IMR-90 (cell line): ENCODE results near the gene GPR35. TPM values are rescaled to one million over a fixed set of nuclear protein-coding genes. Genes with fewer than 3 reads are reported as not detected.

ENCODE experiments used
- ATAC-seq: fragments of 200-7000 bp; cut with Tn5 transposase; 2 replicates; pipeline ENCODE4 v1.9.1; 2020; ENCODE audit warnings: low read depth, mild to moderate bottlenecking, moderate library complexity
- BruUV-seq: library from RNA; stranded (reverse); fragments of 400-500 nt; replicated peaks from 2 replicates; lab custom pipeline; 2021; lab: Mats Ljungman, UMichigan
- CTCF ChIA-PET: fragments of 300-600 bp; formaldehyde crosslinking; extraction: SDS; loops from one replicate; lab custom pipeline; 2021; ENCODE audit warnings: antibody characterized with exemption; lab: Yijun Ruan, JAX
- POLR2A ChIA-PET: fragments of 300-600 bp; sonication (Branson Sonifier 250); formaldehyde crosslinking; loops from one replicate; lab custom pipeline; 2022; ENCODE audit warnings: antibody characterized with exemption; ENCODE audit not compliant: unreplicated experiment; lab: Charles Lee
- DNase-seq: peaks from one replicate; pipeline ENCODE4 v3.0.0; 2013
- H2AFZ ChIP-seq: replicated peaks from 2 replicates; pipeline ENCODE3; 2013; ENCODE audit warnings: low read length, mild to moderate bottlenecking; ENCODE audit not compliant: poor library complexity
- H2AK5ac ChIP-seq: 2 replicates; pipeline ENCODE4 v1.6.1; 2013; ENCODE audit warnings: low read depth, low read length, inconsistent platforms
- H2AK9ac ChIP-seq: replicated peaks from 2 replicates; pipeline ENCODE3; 2013; ENCODE audit warnings: mild to moderate bottlenecking, low read depth, low read length, moderate library complexity; ENCODE audit not compliant: poor library complexity
- H2BK120ac ChIP-seq: 2 replicates; pipeline ENCODE4 v1.6.1; 2013; ENCODE audit warnings: low read depth, low read length, inconsistent platforms
- H2BK15ac ChIP-seq: 3 replicates; pipeline ENCODE4 v1.6.1; 2013; ENCODE audit warnings: low read depth, low read length, inconsistent platforms
- H2BK20ac ChIP-seq: 2 replicates; pipeline ENCODE4 v1.6.1; 2013; ENCODE audit warnings: low read depth, mild to moderate bottlenecking, inconsistent platforms, low read length, moderate library complexity
- H2BK5ac ChIP-seq: 2 replicates; pipeline ENCODE4 v1.6.1; 2013; ENCODE audit warnings: mild to moderate bottlenecking, low read depth, low read length, inconsistent platforms; ENCODE audit not compliant: poor library complexity, severe bottlenecking
- H3K14ac ChIP-seq: replicated peaks from 2 replicates; pipeline ENCODE4 v1.6.1; 2013; ENCODE audit warnings: low read depth, low read length, inconsistent platforms
- H3K18ac ChIP-seq: 2 replicates; pipeline ENCODE4 v1.6.1; 2013; ENCODE audit warnings: low read depth, low read length, control low read depth
- H3K23ac ChIP-seq: 2 replicates; pipeline ENCODE4 v1.6.1; 2013; ENCODE audit warnings: low read depth, low read length, inconsistent platforms
- H3K27ac ChIP-seq: 2 replicates; pipeline ENCODE4 v1.5.1; 2013; ENCODE audit warnings: mild to moderate bottlenecking, control low read depth, low read length; ENCODE audit not compliant: insufficient read depth
- H3K27me3 ChIP-seq: 2 replicates; pipeline ENCODE4 v1.6.1; 2013; ENCODE audit warnings: low read length; ENCODE audit not compliant: control insufficient read depth, insufficient read depth
- H3K36me3 ChIP-seq: 2 replicates; pipeline ENCODE4 v1.6.1; 2013; ENCODE audit warnings: low read length, mixed read lengths; ENCODE audit not compliant: control insufficient read depth, insufficient read depth
- H3K4ac ChIP-seq: 2 replicates; pipeline ENCODE4 v1.6.1; 2013; ENCODE audit warnings: low read depth, low read length, inconsistent platforms
- H3K4me1 ChIP-seq: 2 replicates; pipeline ENCODE4 v1.6.1; 2013; ENCODE audit warnings: low read length, mixed read lengths; ENCODE audit not compliant: control insufficient read depth, insufficient read depth
- H3K4me2 ChIP-seq: 2 replicates; pipeline ENCODE4 v1.6.1; 2013; ENCODE audit warnings: low read depth, mild to moderate bottlenecking, control low read depth, low read length, moderate library complexity
- H3K4me3 ChIP-seq: 2 replicates; pipeline ENCODE4 v1.5.1; 2013; ENCODE audit warnings: low read depth, mild to moderate bottlenecking, control low read depth, low read length, moderate library complexity; ENCODE audit not compliant: insufficient read depth
- H3K56ac ChIP-seq: 2 replicates; pipeline ENCODE4 v1.6.1; 2013; ENCODE audit warnings: low read length, inconsistent platforms; ENCODE audit not compliant: insufficient read depth; ENCODE audit errors: extremely low read depth
- H3K79me1 ChIP-seq, 2 experiments: 2 replicates each; pipeline ENCODE4 v1.6.1; 2013; ENCODE audit warnings: low read length in 2 of 2, inconsistent platforms in 1 of 2, low read depth in 1 of 2
- H3K9ac ChIP-seq: 2 replicates; pipeline ENCODE4 v1.6.1; 2013; ENCODE audit warnings: low read depth, low read length, control low read depth
- H3K9me1 ChIP-seq: 2 replicates; pipeline ENCODE4 v1.6.1; 2013; ENCODE audit warnings: low read length, inconsistent platforms; ENCODE audit not compliant: insufficient read depth
- H3K9me3 ChIP-seq: 2 replicates; pipeline ENCODE4 v1.6.1; 2013; ENCODE audit warnings: low read length; ENCODE audit not compliant: control insufficient read depth, insufficient read depth
- H4K20me1 ChIP-seq: 2 replicates; pipeline ENCODE4 v1.6.1; 2013; ENCODE audit warnings: low read length, inconsistent platforms; ENCODE audit not compliant: insufficient read depth
- H4K5ac ChIP-seq: 2 replicates; pipeline ENCODE4 v1.6.1; 2013; ENCODE audit warnings: mild to moderate bottlenecking, low read depth, low read length, control low read depth
- H4K8ac ChIP-seq, 2 experiments: 2 replicates each; pipeline ENCODE4 v1.6.1; 2013; ENCODE audit warnings: low read depth in 2 of 2, low read length in 2 of 2, control low read depth in 1 of 2, inconsistent platforms in 1 of 2
- H4K91ac ChIP-seq: 2 replicates; pipeline ENCODE4 v1.6.1; 2013; ENCODE audit warnings: low read depth, low read length, inconsistent platforms; ENCODE audit not compliant: insufficient read depth
- BHLHE40 ChIP-seq: fragments of 150-350 bp; IDR thresholded peaks from 2 replicates; pipeline ENCODE4 v1.6.1; 2016; ENCODE audit warnings: mild to moderate bottlenecking, low read depth, low read length
- CEBPB ChIP-seq: IDR thresholded peaks from 2 replicates; pipeline ENCODE4 v1.6.1; 2012; ENCODE audit warnings: low read depth, low read length, improper control_type of control experiment
- CHD1 ChIP-seq: IDR thresholded peaks from 2 replicates; pipeline ENCODE4 v1.6.1; 2012; ENCODE audit warnings: low read depth, low read length, improper control_type of control experiment
- FOS ChIP-seq: fragments of 150-350 bp; IDR thresholded peaks from 2 replicates; pipeline ENCODE4 v1.6.1; 2016; ENCODE audit warnings: low read depth, low read length
- MAFK ChIP-seq: IDR thresholded peaks from 2 replicates; pipeline ENCODE4 v1.6.1; 2012; ENCODE audit warnings: low read depth, low read length, improper control_type of control experiment
- MAZ ChIP-seq: IDR thresholded peaks from 2 replicates; pipeline ENCODE4 v1.6.1; 2012; ENCODE audit warnings: low read depth, mild to moderate bottlenecking, low read length, improper control_type of control experiment, moderate library complexity, borderline replicate concordance
- MXI1 ChIP-seq: IDR thresholded peaks from 2 replicates; pipeline ENCODE4 v1.6.1; 2012; ENCODE audit warnings: low read depth, mild to moderate bottlenecking, low read length, moderate library complexity, borderline replicate concordance
- NFE2L2 ChIP-seq: fragments of 150-350 bp; IDR thresholded peaks from 2 replicates; pipeline ENCODE4 v1.6.1; 2016; ENCODE audit warnings: low read depth, mild to moderate bottlenecking, low read length
- POLR2A ChIP-seq: IDR thresholded peaks from 2 replicates; pipeline ENCODE4 v1.6.1; 2012; ENCODE audit warnings: mild to moderate bottlenecking, low read depth, low read length
- RAD21 ChIP-seq: IDR thresholded peaks from 2 replicates; pipeline ENCODE4 v1.6.1; 2012; ENCODE audit warnings: low read length, improper control_type of control experiment
- RCOR1 ChIP-seq: IDR thresholded peaks from 2 replicates; pipeline ENCODE4 v1.6.1; 2012; ENCODE audit warnings: mild to moderate bottlenecking, low read length, improper control_type of control experiment; ENCODE audit not compliant: insufficient replicate concordance
- RFX5 ChIP-seq: IDR thresholded peaks from 2 replicates; pipeline ENCODE4 v1.8.0; 2012; ENCODE audit warnings: low read depth, mild to moderate bottlenecking, low read length, moderate library complexity
- SMC3 ChIP-seq: fragments of 150-350 bp; IDR thresholded peaks from 2 replicates; pipeline ENCODE4 v1.6.1; 2016; ENCODE audit warnings: low read depth, mild to moderate bottlenecking, antibody characterized with exemption, low read length, moderate library complexity
- WGBS, 2 experiments: methylation state at CpG; one replicate each; pipeline versions ENCODE4 v1.1.5 to v1.1.7; 2013; ENCODE audit warnings: missing lambda C conversion rate in 2 of 2; ENCODE audit not compliant: insufficient read length in 1 of 2; ENCODE audit errors: extremely low coverage in 2 of 2; 5-methylcytosine and 5-hydroxymethylcytosine counted together
- dilution Hi-C: fragments of 300-500 bp; cut with HindIII; formaldehyde crosslinking; loops from one replicate; pipeline ENCODE4 v1.14.3; 2018; ENCODE audit warnings: low sequenced_read_pairs; ENCODE audit not compliant: unreplicated experiment
- in situ Hi-C: fragments of 300-500 bp; cut with MboI; formaldehyde crosslinking; loops from 3 replicates; pipeline ENCODE4 v1.14.3; 2019; ENCODE audit warnings: low sequenced_read_pairs, inconsistent platforms, mixed read lengths
- intact Hi-C: fragments of 100-400 bp; cut with micrococcal nuclease; formaldehyde crosslinking; loops from 2 replicates; pipeline ENCODE4 v1.10.0; 2022
- polyA plus RNA-seq, 3 experiments: library from polyadenylated mRNA; depleted of rRNA; stranded (reverse); fragments of >200 nt; gene quantifications; 2 replicates each; pipeline ENCODE4 v1.2.3, GENCODE V29; 2012; ENCODE audit warnings: low replicate concordance in 1 of 3
- total RNA-seq: library from RNA; depleted of rRNA; stranded (reverse); fragments of >200 nt; gene quantifications from 2 replicates; pipeline ENCODE4 v1.2.3, GENCODE V29; 2012
- TF ChIP-seq, protein P1 (sequence below): fragments of 150-350 bp; IDR thresholded peaks from 2 replicates; pipeline ENCODE4 v1.6.1; 2017; ENCODE audit warnings: mild to moderate bottlenecking, antibody characterized with exemption, low read length, low read depth
- TF ChIP-seq, protein P2 (sequence below): conservative IDR thresholded peaks from 2 replicates; pipeline ENCODE4 v1.5.1; 2012; ENCODE audit warnings: mild to moderate bottlenecking, low read depth, low read length, improper control_type of control experiment
- TF ChIP-seq, protein P3 (sequence below): fragments of 150-350 bp; IDR thresholded peaks from 2 replicates; pipeline ENCODE4 v1.6.1; 2016; ENCODE audit warnings: low read depth, mild to moderate bottlenecking, low read length, moderate library complexity, borderline replicate concordance

The GPR35 gene
- total and polyA plus RNA-seq, 2 of the 4 experiments (the other 2 are of a cell fraction): 0.31 TPM; not detected in 1

DNA sequence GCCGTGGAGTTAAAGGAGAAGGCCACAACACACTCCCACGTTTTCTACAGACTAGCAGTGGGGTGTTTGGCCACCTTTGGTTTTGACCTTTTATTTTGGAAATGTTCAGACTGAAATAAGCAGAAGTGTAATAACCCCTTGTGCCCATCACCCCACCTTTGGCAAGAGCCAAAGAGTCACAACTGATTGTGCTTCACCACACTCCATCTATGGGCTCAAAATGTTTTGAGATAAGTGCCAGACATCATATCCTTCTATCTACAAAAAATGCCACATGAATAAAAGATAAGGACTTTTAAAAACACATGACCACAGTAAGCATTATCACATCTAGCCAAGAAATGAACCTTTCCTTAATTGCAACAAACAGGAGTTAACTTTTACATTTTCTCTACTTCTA is 9.9 kb upstream of the GPR35 start:
- CTCF ChIA-PET: no interaction called here
- no peaks in the 10 kb centered on the region for H3K27me3 ChIP-seq
- no peak overlapping the region for H3K9ac ChIP-seq
- dilution Hi-C loops (no loop called here), intact Hi-C loops (no loop called here), in situ Hi-C loops (no loop called here)
- H3K9me1 ChIP-seq: no peaks in the 10 kb centered on the region
- no peak overlapping the region for H4K91ac ChIP-seq
- DNase-seq (no peak), ATAC-seq (no peak)
- no TSS peak for BruUV-seq
- H3K27ac ChIP-seq: no peak overlapping the region
- H2AFZ ChIP-seq: no peak overlapping the region
- H3K4me1 ChIP-seq: peaks cover 8% of the 10 kb centered on the region
- no peak for TF ChIP-seq RFX5
- no peak for TF ChIP-seq CEBPB
- TF ChIP-seq RCOR1: no peak
- TF ChIP-seq NFE2L2: no peak
- TF ChIP-seq MAZ: no peak
- TF ChIP-seq MXI1: no peak
- TF ChIP-seq, protein P1, sequence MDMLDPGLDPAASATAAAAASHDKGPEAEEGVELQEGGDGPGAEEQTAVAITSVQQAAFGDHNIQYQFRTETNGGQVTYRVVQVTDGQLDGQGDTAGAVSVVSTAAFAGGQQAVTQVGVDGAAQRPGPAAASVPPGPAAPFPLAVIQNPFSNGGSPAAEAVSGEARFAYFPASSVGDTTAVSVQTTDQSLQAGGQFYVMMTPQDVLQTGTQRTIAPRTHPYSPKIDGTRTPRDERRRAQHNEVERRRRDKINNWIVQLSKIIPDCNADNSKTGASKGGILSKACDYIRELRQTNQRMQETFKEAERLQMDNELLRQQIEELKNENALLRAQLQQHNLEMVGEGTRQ: no peak
- no peak for TF ChIP-seq FOS
- TF ChIP-seq, protein P2, sequence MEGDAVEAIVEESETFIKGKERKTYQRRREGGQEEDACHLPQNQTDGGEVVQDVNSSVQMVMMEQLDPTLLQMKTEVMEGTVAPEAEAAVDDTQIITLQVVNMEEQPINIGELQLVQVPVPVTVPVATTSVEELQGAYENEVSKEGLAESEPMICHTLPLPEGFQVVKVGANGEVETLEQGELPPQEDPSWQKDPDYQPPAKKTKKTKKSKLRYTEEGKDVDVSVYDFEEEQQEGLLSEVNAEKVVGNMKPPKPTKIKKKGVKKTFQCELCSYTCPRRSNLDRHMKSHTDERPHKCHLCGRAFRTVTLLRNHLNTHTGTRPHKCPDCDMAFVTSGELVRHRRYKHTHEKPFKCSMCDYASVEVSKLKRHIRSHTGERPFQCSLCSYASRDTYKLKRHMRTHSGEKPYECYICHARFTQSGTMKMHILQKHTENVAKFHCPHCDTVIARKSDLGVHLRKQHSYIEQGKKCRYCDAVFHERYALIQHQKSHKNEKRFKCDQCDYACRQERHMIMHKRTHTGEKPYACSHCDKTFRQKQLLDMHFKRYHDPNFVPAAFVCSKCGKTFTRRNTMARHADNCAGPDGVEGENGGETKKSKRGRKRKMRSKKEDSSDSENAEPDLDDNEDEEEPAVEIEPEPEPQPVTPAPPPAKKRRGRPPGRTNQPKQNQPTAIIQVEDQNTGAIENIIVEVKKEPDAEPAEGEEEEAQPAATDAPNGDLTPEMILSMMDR: no peak
- no peak for TF ChIP-seq MAFK
- TF ChIP-seq BHLHE40: no peak
- TF ChIP-seq CHD1: no peak
- no peak for TF ChIP-seq POLR2A
- TF ChIP-seq RAD21: no peak
- TF ChIP-seq, protein P3, sequence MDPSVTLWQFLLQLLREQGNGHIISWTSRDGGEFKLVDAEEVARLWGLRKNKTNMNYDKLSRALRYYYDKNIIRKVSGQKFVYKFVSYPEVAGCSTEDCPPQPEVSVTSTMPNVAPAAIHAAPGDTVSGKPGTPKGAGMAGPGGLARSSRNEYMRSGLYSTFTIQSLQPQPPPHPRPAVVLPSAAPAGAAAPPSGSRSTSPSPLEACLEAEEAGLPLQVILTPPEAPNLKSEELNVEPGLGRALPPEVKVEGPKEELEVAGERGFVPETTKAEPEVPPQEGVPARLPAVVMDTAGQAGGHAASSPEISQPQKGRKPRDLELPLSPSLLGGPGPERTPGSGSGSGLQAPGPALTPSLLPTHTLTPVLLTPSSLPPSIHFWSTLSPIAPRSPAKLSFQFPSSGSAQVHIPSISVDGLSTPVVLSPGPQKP: no peak
- TF ChIP-seq SMC3: no peak
- no peak overlapping the region for H3K14ac ChIP-seq
- no peak overlapping the region for H2AK5ac ChIP-seq
- POLR2A ChIA-PET: no interaction called here
- WGBS, 2 experiments: no CpG with 5 or more reads among the region's 2 CpGs
- H4K5ac ChIP-seq: no peak overlapping the region
- H3K23ac ChIP-seq: no peak overlapping the region
- no peak overlapping the region for H4K8ac ChIP-seq
- no peak overlapping the region for H2AK9ac ChIP-seq
- H3K79me1 ChIP-seq: no peaks in the 10 kb centered on the region
- no peaks in the 10 kb centered on the region; the same call in none of the 2 replicates for H3K9me3 ChIP-seq
- no peak overlapping the region for H3K4me2 ChIP-seq
- no peaks in the 10 kb centered on the region for H3K36me3 ChIP-seq
- no peak overlapping the region for H3K18ac ChIP-seq
- no peak overlapping the region for H2BK15ac ChIP-seq
- no peak overlapping the region for H2BK120ac ChIP-seq
- H2BK5ac ChIP-seq: no peak overlapping the region
- H2BK20ac ChIP-seq: no peak overlapping the region
- no peak overlapping the region for H3K56ac ChIP-seq
- H3K4ac ChIP-seq: no peak overlapping the region
- H4K20me1 ChIP-seq: no peaks in the 10 kb centered on the region
- no peak overlapping the region for H3K4me3 ChIP-seq
